ENCODE measurements around the gene PCK1. TPM values are rescaled to one million over a fixed set of nuclear protein-coding genes. Genes with fewer than 3 reads are reported as not detected.

Gene PCK1
- total and polyA plus RNA-seq, 2 experiments from 2014 or later, result not detected

DNA sequence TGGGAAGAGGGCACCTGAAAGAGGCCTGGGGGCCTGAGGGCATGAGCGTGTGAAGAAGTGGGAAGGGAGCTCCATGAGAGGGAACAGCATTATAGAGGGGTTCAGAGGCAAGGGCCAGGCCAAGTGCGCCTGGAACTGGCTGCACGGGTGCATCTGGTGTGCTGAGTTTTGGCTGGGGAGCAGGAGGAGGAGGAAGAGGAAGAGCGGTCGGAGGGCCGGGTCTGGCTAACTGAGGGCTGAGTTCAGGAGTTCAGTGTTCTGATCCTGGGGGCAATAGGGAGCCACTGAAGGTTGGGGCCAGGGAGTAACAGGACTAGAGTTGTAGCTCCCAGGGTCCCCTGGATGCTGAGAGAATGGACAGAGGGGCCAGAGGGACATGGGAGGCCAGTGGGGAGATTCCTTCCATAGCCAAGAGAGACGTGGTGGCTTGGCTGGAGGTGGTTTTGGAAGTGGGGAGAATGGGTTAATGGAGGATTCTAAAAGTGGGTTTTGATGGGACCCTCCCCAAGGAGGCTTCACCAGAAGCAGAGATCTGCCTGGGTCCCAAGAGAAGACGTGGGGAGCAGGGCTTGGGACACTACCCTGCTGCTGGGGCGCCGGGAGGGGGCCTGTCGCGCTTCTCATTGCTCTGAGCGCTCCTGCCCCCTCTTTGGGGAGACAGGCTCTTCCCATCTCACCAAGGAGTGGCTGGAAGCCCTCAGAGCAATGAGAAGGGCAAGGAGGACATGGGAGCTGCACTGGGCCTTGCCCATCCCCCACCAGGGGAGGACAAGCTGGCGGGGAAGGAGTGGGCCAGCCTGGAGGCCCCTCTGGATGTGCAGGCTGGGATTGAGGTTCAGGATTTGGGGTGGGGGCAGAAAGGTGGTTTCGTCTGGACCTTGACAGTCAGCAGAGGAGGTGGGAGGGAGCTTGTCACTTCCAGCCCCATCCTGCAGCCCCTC lies 30.6 kb downstream of the PCK1 start:
- Mint-ChIP-seq H3K36me3 (ENCODE audit: low read depth) (no peaks in the 10 kb centered on the region), H3K9me3 (peaks cover 12% of the 10 kb centered on the region; the same call in 2 of the 3 replicates), H3K4me3 (no peak overlapping the region), H3K27ac (peak overlapping the region; percentile 27; the same call in 1 of the 2 replicates), H3K4me1 (peaks cover 4% of the 10 kb centered on the region; the same call in 2 of the 3 replicates), H3K27me3 (ENCODE audit: insufficient read depth, low read depth, poor library complexity) (peaks cover 11% of the 10 kb centered on the region)
- H3K36me3 ChIP-seq (ENCODE audit: insufficient read depth), result no peaks in the 10 kb centered on the region
- H3K4me1 ChIP-seq (ENCODE audit: insufficient read depth), result no peaks in the 10 kb centered on the region
- no peaks in the 10 kb centered on the region for H4K20me1 ChIP-seq (replicated peaks; ENCODE audit: insufficient read depth)
- no peaks in the 10 kb centered on the region for H3K9me2 ChIP-seq (ENCODE audit: insufficient read depth)
- H3F3A ChIP-seq (replicated peaks; ENCODE audit: low read depth), result 0 out of 2 replicates have a peak, but pooled peaks cover 3% of the 10 kb centered on the region
- no peak overlapping the region for H3K27ac ChIP-seq (ENCODE audit: low read depth)
- H3K27me3 ChIP-seq (ENCODE audit: insufficient read depth), result no peaks in the 10 kb centered on the region
- no peaks in the 10 kb centered on the region for H3K79me2 ChIP-seq (replicated peaks; ENCODE audit: insufficient read depth)
- H3K4me3 ChIP-seq, result no peak overlapping the region
- H3K4me2 ChIP-seq, result no peak overlapping the region
- no peak for DNase-seq (ENCODE audit: low spot score)
- no peak overlapping the region for H2AFZ ChIP-seq
- TF ChIP-seq, protein P1, sequence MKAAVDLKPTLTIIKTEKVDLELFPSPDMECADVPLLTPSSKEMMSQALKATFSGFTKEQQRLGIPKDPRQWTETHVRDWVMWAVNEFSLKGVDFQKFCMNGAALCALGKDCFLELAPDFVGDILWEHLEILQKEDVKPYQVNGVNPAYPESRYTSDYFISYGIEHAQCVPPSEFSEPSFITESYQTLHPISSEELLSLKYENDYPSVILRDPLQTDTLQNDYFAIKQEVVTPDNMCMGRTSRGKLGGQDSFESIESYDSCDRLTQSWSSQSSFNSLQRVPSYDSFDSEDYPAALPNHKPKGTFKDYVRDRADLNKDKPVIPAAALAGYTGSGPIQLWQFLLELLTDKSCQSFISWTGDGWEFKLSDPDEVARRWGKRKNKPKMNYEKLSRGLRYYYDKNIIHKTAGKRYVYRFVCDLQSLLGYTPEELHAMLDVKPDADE (IDR thresholded peaks at IDR 0.05), result no peak
- TF ChIP-seq CREB1 (CRISPR knock-in tag; IDR thresholded peaks at IDR 0.05; ENCODE audit: low read depth) (no peak), POLR2AphosphoS5 (IDR thresholded peaks at IDR 0.05; ENCODE audit: low read depth) (no peak), EZH2phosphoT487 (IDR thresholded peaks at IDR 0.05; ENCODE audit: unreplicated experiment) (no peak), NANOG (IDR thresholded peaks at IDR 0.05; ENCODE audit: borderline replicate concordance) (no peak), STAT1 (IDR thresholded peaks at IDR 0.05; ENCODE audit: unreplicated experiment) (no peak)
- TF ChIP-seq, protein P2, sequence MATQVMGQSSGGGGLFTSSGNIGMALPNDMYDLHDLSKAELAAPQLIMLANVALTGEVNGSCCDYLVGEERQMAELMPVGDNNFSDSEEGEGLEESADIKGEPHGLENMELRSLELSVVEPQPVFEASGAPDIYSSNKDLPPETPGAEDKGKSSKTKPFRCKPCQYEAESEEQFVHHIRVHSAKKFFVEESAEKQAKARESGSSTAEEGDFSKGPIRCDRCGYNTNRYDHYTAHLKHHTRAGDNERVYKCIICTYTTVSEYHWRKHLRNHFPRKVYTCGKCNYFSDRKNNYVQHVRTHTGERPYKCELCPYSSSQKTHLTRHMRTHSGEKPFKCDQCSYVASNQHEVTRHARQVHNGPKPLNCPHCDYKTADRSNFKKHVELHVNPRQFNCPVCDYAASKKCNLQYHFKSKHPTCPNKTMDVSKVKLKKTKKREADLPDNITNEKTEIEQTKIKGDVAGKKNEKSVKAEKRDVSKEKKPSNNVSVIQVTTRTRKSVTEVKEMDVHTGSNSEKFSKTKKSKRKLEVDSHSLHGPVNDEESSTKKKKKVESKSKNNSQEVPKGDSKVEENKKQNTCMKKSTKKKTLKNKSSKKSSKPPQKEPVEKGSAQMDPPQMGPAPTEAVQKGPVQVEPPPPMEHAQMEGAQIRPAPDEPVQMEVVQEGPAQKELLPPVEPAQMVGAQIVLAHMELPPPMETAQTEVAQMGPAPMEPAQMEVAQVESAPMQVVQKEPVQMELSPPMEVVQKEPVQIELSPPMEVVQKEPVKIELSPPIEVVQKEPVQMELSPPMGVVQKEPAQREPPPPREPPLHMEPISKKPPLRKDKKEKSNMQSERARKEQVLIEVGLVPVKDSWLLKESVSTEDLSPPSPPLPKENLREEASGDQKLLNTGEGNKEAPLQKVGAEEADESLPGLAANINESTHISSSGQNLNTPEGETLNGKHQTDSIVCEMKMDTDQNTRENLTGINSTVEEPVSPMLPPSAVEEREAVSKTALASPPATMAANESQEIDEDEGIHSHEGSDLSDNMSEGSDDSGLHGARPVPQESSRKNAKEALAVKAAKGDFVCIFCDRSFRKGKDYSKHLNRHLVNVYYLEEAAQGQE (IDR thresholded peaks at IDR 0.05; ENCODE audit: unreplicated experiment), result no peak
- TF ChIP-seq, protein P3, sequence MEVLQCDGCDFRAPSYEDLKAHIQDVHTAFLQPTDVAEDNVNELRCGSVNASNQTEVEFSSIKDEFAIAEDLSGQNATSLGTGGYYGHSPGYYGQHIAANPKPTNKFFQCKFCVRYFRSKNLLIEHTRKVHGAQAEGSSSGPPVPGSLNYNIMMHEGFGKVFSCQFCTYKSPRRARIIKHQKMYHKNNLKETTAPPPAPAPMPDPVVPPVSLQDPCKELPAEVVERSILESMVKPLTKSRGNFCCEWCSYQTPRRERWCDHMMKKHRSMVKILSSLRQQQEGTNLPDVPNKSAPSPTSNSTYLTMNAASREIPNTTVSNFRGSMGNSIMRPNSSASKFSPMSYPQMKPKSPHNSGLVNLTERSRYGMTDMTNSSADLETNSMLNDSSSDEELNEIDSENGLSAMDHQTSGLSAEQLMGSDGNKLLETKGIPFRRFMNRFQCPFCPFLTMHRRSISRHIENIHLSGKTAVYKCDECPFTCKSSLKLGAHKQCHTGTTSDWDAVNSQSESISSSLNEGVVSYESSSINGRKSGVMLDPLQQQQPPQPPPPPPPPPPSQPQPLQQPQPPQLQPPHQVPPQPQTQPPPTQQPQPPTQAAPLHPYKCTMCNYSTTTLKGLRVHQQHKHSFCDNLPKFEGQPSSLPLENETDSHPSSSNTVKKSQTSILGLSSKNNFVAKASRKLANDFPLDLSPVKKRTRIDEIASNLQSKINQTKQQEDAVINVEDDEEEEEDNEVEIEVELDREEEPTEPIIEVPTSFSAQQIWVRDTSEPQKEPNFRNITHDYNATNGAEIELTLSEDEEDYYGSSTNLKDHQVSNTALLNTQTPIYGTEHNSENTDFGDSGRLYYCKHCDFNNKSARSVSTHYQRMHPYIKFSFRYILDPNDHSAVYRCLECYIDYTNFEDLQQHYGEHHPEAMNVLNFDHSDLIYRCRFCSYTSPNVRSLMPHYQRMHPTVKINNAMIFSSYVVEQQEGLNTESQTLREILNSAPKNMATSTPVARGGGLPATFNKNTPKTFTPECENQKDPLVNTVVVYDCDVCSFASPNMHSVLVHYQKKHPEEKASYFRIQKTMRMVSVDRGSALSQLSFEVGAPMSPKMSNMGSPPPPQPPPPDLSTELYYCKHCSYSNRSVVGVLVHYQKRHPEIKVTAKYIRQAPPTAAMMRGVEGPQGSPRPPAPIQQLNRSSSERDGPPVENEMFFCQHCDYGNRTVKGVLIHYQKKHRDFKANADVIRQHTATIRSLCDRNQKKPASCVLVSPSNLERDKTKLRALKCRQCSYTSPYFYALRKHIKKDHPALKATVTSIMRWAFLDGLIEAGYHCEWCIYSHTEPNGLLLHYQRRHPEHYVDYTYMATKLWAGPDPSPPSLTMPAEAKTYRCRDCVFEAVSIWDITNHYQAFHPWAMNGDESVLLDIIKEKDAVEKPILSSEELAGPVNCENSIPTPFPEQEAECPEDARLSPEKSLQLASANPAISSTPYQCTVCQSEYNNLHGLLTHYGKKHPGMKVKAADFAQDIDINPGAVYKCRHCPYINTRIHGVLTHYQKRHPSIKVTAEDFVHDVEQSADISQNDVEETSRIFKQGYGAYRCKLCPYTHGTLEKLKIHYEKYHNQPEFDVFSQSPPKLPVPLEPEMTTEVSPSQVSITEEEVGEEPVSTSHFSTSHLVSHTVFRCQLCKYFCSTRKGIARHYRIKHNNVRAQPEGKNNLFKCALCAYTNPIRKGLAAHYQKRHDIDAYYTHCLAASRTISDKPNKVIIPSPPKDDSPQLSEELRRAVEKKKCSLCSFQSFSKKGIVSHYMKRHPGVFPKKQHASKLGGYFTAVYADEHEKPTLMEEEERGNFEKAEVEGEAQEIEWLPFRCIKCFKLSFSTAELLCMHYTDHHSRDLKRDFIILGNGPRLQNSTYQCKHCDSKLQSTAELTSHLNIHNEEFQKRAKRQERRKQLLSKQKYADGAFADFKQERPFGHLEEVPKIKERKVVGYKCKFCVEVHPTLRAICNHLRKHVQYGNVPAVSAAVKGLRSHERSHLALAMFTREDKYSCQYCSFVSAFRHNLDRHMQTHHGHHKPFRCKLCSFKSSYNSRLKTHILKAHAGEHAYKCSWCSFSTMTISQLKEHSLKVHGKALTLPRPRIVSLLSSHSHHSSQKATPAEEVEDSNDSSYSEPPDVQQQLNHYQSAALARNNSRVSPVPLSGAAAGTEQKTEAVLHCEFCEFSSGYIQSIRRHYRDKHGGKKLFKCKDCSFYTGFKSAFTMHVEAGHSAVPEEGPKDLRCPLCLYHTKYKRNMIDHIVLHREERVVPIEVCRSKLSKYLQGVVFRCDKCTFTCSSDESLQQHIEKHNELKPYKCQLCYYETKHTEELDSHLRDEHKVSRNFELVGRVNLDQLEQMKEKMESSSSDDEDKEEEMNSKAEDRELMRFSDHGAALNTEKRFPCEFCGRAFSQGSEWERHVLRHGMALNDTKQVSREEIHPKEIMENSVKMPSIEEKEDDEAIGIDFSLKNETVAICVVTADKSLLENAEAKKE (CRISPR knock-in tag; IDR thresholded peaks at IDR 0.05), result no peak
- ATAC-seq, result no peak
